Smooth muscle cell of trachea (primary cell): ENCODE measurements around the gene ACKR3. TPM values are rescaled to one million over a fixed set of nuclear protein-coding genes. Genes with fewer than 3 reads are reported as not detected.

ENCODE experiments used
- total RNA-seq: library from RNA; depleted of rRNA; stranded (reverse); fragments of >200 nt; gene quantifications from 2 replicates; pipeline ENCODE4 v1.2.1, GENCODE V29; 2014

Gene ACKR3
- 0.73 and 3.0 TPM in 2 replicates for total RNA-seq

DNA sequence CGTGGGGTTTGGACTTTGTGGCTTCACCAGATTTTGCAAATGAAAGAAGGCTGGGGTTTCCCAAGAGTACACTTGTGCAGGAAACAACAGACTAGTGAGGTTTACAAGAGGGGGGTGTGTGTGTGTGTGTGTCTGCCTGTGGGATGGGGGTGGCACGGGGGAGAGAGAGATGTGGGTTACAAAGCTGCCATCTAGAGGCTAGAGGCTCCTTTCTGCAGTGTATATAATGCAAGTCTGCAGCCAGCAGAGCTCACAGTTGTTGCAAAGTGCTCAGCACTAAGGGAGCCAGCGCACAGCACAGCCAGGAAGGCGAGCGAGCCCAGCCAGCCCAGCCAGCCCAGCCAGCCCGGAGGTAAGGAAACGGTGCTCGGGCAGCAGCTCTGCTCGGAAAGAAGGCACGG, at the start of gene ACKR3:
ACKR3 (plus strand) TSS at position 253 of the 401 bp plus-strand sequence. CDS start 10,641 bp downstream, outside the sequence.

